CD4-positive, alpha-beta T cell treated with Interleukin-2 at 100 ng/mL for 4 hours (primary cell): ENCODE measurements around the gene ATP2B3.

Source experiments
- DNase-seq: peaks from one replicate; pipeline ENCODE4 v3.0.0-alpha.2; 2020; ENCODE audit warnings: low spot score

ATP2B3 gene

GRCh38 chrX:153517423-153517822 is at the start of gene ATP2B3:
Gene ATP2B3 (plus strand): TSS chrX:153517642. CDS start chrX:153536248, 18,606 bp downstream.
- DNase-seq, result no peak

DNA sequence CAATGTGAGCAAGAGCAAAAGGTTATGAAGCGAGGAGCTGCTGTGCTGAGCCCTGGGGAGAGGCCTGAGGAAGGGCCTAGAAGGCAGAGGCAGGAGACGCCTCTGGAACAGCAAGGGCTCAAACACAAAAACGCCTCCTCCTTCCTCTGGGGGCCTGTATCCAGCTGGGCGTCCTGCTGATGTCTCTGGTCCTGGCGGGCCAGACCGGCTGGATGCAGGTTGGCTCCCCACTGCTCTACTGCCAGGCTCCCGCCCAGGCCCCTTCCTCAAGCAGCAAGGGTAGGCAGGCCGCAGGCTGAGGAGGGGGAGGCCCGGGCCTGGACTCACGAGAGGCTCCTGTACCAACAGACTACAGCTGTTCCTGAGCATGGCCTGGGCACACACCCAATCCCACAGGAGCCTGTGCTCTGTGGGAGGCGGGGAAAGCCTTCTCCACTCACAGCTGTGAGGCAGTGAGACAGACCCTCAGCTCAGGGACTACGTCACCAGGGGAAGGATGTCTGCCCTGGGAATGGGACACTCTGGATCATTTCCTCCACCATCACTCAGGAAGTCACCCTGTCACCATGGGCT is 49.3 kb upstream of the ATP2B3 start:
- no peak for DNase-seq

- no peak for DNase-seq
These were observed 47.5 kb upstream of the ATP2B3 start for GRCh38 chrX:153469811-153470410.

- peak; percentile 89 for DNase-seq
These were observed 46.8 kb upstream of the ATP2B3 start, which contains the start of gene HAUS7 for GRCh38 chrX:153470411-153471363. Gene HAUS7 (minus strand): TSS chrX:153470576. CDS start chrX:153470557, 19 bp downstream.

- no peak for DNase-seq
These were observed 45.7 kb upstream of the ATP2B3 start for GRCh38 chrX:153471663-153472280.

- no peak for DNase-seq
These were observed 44.3 kb upstream of the ATP2B3 start for GRCh38 chrX:153473126-153473525.

GRCh38 chrX:153474266-153474665 is 43.2 kb upstream of the ATP2B3 start:
- no peak for DNase-seq

DNA sequence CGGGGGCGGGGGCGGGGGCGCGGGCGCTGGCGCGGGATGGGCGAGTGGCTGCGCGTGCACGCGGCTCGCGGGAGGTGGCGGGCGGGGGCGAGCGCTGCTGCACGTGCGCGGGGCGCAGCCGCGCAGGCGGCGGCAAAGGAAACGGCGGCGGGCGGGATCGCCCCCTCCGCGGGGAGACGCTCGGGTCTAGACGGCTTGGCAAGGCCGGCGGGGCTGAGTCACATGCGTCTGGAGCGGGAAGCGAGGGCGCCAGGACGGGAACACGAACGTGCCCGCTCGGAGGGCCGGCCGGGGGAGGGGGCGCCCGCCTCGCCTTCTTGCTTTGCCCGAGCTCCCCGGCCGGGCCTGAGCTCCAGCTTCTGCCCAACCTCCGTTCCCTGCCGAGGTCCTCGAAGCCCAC is 42.7 kb upstream of the ATP2B3 start:
- DNase-seq, result peak; percentile 39

- DNase-seq, result no peak
These were observed 42.2 kb upstream of the ATP2B3 start for GRCh38 chrX:153475271-153475670.

DNA sequence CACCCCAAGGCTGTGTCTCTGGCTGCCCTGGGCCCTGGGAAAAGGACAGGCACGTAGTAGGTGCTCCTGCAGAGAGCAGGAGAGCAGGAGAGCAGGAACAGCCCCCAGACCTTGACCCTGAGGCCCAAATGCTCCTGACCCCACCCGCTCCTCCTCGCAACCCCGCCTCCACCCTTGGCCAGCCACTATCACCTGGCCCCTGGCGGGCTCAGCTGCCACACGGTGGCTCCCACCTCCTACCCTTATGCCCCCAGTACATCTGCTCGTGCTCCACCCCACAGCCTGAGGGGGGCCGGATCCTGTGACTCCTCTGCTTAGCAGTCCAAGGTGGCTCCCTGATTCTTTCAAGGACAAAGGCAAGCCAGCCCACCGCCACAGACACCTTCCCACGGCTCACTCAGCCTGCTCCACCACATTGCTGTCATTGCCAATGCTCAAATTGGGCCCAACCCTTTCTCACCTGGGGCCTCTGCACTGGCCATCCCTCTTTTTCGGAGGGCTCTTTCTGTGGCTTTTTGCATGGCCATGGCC is 41.6 kb upstream of the ATP2B3 start:
- DNase-seq, result no peak

DNA sequence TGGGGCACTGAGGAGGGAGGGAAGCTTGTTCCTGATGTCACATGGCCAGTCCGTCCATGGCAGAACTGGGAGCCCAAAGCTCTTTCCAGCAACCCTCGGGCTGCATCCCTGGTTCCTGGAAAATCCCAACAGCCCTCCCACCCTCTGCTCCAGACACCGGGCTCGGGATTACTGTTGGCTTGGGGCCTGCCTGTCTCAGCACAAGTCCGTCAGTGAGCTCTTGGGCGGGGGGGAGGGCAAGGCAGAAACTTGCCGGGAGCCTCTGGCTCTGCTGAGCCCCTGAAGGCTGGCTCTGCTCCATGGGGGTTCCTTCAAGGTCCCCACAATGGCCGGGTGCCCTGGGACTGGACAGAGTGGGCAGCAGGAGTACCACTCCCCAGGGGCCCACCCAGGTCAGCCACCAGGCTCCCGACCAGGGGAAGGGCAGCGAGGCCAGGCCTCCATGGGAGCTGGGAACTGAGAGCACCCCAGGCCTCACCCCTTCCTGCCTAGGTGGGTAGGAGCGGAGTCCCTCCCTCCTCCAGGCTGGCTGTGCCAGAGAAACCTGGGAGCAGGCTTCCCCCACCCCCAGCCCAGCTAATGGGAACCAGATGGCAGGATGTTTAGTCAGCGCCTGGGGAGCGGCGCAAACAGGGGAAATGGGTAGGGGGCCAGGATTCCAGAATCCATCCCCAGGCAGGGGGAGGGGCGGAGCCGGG is 40.6 kb upstream of the ATP2B3 start:
- DNase-seq, result no peak

DNA sequence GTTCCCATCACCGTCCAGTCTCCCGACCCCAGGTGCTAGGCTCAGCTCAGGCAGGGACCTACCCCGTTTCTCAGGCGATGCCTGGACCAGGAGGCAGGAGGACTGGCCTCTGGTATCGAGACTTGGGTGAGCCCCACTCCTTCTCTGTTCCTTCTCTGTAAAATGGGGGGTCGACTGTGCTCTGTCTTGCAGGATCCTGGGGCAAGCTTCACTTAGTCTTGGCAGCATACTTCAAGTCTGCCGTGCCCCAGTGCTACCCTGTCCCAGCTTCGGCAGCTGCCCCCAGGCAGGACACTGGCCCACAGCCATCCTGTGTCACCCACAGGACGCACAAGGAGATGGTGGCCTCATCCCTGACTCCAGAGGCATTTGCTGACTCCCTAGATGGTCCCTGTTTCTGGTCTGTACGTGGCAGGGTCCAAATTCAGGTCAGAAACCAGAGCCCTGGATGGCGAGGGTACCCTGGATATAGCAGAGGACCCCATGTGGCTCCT is 40.0 kb upstream of the ATP2B3 start:
- no peak for DNase-seq

GRCh38 chrX:153477901-153478300 is 39.5 kb upstream of the ATP2B3 start:
- DNase-seq, result no peak

- DNase-seq, result no peak
These were observed 38.7 kb upstream of the ATP2B3 start for GRCh38 chrX:153478746-153479145.

GRCh38 chrX:153481043-153481442 is 36.4 kb upstream of the ATP2B3 start:
- DNase-seq, result no peak

- no peak for DNase-seq
These were observed 34.9 kb upstream of the ATP2B3 start for GRCh38 chrX:153482376-153483015.

GRCh38 chrX:153485396-153486080 is 31.9 kb upstream of the ATP2B3 start:
- no peak for DNase-seq

- DNase-seq, result no peak
These were observed 31.3 kb upstream of the ATP2B3 start for GRCh38 chrX:153486171-153486570.

GRCh38 chrX:153487590-153488071 is 29.8 kb upstream of the ATP2B3 start:
- DNase-seq, result no peak
